Measurements from ENCODE around the gene DDX31. TPM values are rescaled to one million over a fixed set of nuclear protein-coding genes. Genes with fewer than 3 reads are reported as not detected.

The DDX31 gene
- total RNA-seq, 4 donors from 2014 or later: 6.1 to 30.1 (median 9.8) TPM

- H3K4me1 ChIP-seq: no peaks in the 10 kb centered on the region
- intact Hi-C loops (cut with DNase I; ENCODE audit: low total_unique reads) (no loop called here), in situ Hi-C loops (cut with MboI; ENCODE audit: low pct_ligation_motif_present in 1 of 4, low pct_unique_long_range_greater_than_20kb in 1 of 4, low sequenced_read_pairs in 3 of 4) (no loop called here)
- peaks cover 1% of the 10 kb centered on the region for H3K27me3 ChIP-seq
- no peak overlapping the region for H3K27ac ChIP-seq
- 94% methylated on average over 12 of the region's 12 CpGs; no CpG with 5 or more reads in 1 of the 2 donors for WGBS, 2 donors (ENCODE audit: low coverage in 1 of 2)
- TF ChIP-seq EP300 (IDR thresholded peaks at IDR 0.05; ENCODE audit: low read depth) (no peak), POLR2AphosphoS5 (IDR thresholded peaks at IDR 0.05) (no peak), POLR2A (IDR thresholded peaks at IDR 0.05) (no peak), CTCF (IDR thresholded peaks at IDR 0.05) (no peak)
- no peaks in the 10 kb centered on the region for H3K36me3 ChIP-seq
- no peak for DNase-seq
- H3K4me3 ChIP-seq: no peak overlapping the region
- H3K9me3 ChIP-seq: no peaks in the 10 kb centered on the region
These were observed 117.7 kb downstream of the DDX31 start for GRCh38 chr9:132552041-132552440.

GRCh38 chr9:132551556-132551955 is 118.2 kb downstream of the DDX31 start:
- intact Hi-C loops (cut with DNase I; ENCODE audit: low total_unique reads) (no loop called here), in situ Hi-C loops (cut with MboI; ENCODE audit: low pct_ligation_motif_present in 1 of 4, low pct_unique_long_range_greater_than_20kb in 1 of 4, low sequenced_read_pairs in 3 of 4) (no loop called here)
- peaks cover 0 to 2% (median under 1%) of the 10 kb centered on the region in 4 donors for H3K4me1 ChIP-seq
- 67% methylated on average over 13 of the region's 13 CpGs; no CpG with 5 or more reads in 1 of the 2 donors for WGBS, 2 donors (ENCODE audit: low coverage in 1 of 2)
- H3K4me3 ChIP-seq: no peak overlapping the region
- no peaks in the 10 kb centered on the region for H3K36me3 ChIP-seq
- TF ChIP-seq POLR2A (IDR thresholded peaks at IDR 0.05) (no peak), EP300 (IDR thresholded peaks at IDR 0.05; ENCODE audit: low read depth) (no peak), CTCF (IDR thresholded peaks at IDR 0.05) (no peak)
- DNase-seq: no peak
- no peaks in the 10 kb centered on the region for H3K9me3 ChIP-seq
- H3K27me3 ChIP-seq: peaks cover 3% of the 10 kb centered on the region
- no peak overlapping the region for H3K27ac ChIP-seq

GRCh38 chr9:132548751-132549640 is 120.8 kb downstream of the DDX31 start:
- Histone ChIP-seq H3K27ac (no peak overlapping the region), H3K36me3 (no peaks in the 10 kb centered on the region), H3K4me1 (peaks cover 0 to 10% (median 6%) of the 10 kb centered on the region in 4 donors), H3K9me3 (no peaks in the 10 kb centered on the region), H3K27me3 (peaks cover 18% of the 10 kb centered on the region), H3K4me3 (no peak overlapping the region)
- WGBS, 2 donors (ENCODE audit: low coverage in 1 of 2): 45 to 72% methylated on average over 2 to 17 of the region's 17 CpGs
- TF ChIP-seq CTCF (IDR thresholded peaks at IDR 0.05): no peak
- no peak for TF ChIP-seq EP300 (IDR thresholded peaks at IDR 0.05; ENCODE audit: low read depth)
- TF ChIP-seq POLR2AphosphoS5 (IDR thresholded peaks at IDR 0.05): no peak
- TF ChIP-seq POLR2A (IDR thresholded peaks at IDR 0.05): no peak
- in situ Hi-C loops (cut with MboI; ENCODE audit: low pct_ligation_motif_present in 1 of 4, low pct_unique_long_range_greater_than_20kb in 1 of 4, low sequenced_read_pairs in 3 of 4) (no loop called here), intact Hi-C loops (cut with DNase I; ENCODE audit: low total_unique reads) (no loop called here)
- DNase-seq: no peak

- TF ChIP-seq POLR2A (IDR thresholded peaks at IDR 0.05) (no peak), POLR2AphosphoS5 (IDR thresholded peaks at IDR 0.05) (no peak), EP300 (IDR thresholded peaks at IDR 0.05; ENCODE audit: low read depth) (no peak), CTCF (IDR thresholded peaks at IDR 0.05) (no peak)
- Histone ChIP-seq H3K27ac (no peak overlapping the region), H3K9me3 (no peaks in the 10 kb centered on the region), H3K4me1 (peaks cover 0 to 10% (median 6%) of the 10 kb centered on the region in 4 donors), H3K27me3 (peaks cover 18% of the 10 kb centered on the region), H3K4me3 (no peak overlapping the region), H3K36me3 (no peaks in the 10 kb centered on the region)
- in situ Hi-C loops (cut with MboI; ENCODE audit: low pct_ligation_motif_present in 1 of 4, low pct_unique_long_range_greater_than_20kb in 1 of 4, low sequenced_read_pairs in 3 of 4) (no loop called here), intact Hi-C loops (cut with DNase I; ENCODE audit: low total_unique reads) (no loop called here)
- DNase-seq: no peak
- WGBS, 2 donors (ENCODE audit: low coverage in 1 of 2): 74% methylated on average over 7 to 21 of the region's 21 CpGs
These were observed 121.6 kb downstream of the DDX31 start for GRCh38 chr9:132547976-132548730.
